GM10266 (cell line): ENCODE measurements around the gene SRRM1.
"Not testable (repeated sequence)": the region's sequence is repeated elsewhere in the genome, so short reads cannot be mapped to it uniquely, and the experiment has no call there.

Experiments used
- DNase-seq: peaks from one replicate; pipeline ENCODE4 v3.0.0; 2012; ENCODE audit errors: extremely low spot score
- TF ChIP-seq, protein P1 (sequence below): IDR thresholded peaks from 2 replicates; pipeline ENCODE4 v1.5.1; 2012; ENCODE audit warnings: mild to moderate bottlenecking, low read depth; ENCODE audit not compliant: control insufficient read depth, insufficient read depth; ENCODE audit errors: missing control alignments

SRRM1 gene

DNA sequence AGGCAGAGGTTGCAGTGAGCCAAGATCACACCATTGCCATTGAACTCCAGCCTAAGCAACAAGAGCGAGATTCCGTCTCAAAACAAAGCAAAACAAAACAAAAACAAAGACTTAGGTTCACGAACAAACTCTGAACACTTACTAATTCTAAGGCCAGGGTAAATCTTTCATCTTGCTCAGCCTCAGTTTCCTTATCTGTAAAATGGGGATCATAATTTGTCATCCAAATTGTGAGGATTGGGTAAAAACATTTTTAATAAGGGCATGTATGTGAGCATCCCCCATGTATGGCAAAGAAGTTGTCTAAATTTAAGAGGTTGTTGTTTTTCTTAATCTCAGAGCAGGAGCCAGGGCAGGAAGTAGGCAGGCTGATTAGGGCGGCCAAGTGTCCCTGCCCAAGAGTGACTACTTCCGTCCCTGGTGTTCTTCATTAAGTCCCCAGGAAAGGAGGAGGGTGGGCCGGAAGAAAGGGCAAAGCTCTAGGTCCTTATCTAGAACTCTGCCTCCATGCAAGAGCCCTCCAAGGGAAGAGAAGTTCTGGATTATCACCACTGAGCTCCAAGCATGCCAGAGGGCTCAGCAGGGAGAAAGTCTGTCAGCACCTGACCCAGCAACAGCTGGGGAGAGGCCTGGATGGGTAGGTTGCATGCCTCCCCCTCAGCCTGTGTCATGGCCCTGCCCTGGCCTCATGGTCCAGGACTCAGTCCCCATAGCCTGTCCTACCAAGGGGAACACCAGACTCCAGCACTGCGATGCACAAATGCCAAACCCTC lies 52.3 kb downstream of the SRRM1 start:
- TF ChIP-seq, protein P1, sequence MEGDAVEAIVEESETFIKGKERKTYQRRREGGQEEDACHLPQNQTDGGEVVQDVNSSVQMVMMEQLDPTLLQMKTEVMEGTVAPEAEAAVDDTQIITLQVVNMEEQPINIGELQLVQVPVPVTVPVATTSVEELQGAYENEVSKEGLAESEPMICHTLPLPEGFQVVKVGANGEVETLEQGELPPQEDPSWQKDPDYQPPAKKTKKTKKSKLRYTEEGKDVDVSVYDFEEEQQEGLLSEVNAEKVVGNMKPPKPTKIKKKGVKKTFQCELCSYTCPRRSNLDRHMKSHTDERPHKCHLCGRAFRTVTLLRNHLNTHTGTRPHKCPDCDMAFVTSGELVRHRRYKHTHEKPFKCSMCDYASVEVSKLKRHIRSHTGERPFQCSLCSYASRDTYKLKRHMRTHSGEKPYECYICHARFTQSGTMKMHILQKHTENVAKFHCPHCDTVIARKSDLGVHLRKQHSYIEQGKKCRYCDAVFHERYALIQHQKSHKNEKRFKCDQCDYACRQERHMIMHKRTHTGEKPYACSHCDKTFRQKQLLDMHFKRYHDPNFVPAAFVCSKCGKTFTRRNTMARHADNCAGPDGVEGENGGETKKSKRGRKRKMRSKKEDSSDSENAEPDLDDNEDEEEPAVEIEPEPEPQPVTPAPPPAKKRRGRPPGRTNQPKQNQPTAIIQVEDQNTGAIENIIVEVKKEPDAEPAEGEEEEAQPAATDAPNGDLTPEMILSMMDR, result no peak
- no peak for DNase-seq

DNA sequence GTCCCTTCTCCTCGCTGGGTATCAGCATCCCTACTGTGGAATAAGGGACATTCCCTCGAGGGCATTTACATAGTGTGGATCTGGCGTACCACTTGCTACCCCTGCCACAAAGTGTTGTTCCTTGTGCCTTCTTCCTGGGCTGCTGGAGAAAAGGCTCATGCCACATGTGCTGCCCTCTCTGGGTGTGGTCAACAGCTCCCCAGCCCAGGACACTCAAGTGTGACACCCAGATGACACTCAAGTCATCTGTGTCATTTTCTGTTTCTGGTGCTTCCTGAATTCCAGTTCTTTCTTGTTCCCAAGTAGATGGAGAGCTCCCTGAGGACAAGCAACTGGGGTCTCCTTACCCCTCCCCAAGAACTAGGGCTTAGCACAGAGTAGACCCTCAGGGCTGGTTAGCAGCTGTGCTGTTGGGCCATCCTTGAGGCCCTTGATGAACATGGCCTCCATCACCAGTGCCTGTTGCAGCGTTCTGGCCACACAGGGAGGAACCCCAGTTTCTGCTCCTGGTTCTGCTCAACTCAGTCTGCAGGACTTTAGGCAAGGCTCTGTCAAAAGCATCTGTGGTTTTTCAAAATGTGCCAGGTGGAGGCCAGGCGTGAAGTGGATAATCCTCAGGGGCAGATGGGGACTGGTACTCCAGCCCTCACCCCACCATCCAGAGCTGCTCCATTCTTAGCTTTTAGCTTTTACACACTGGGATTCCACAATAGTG lies 53.1 kb downstream of the SRRM1 start:
- TF ChIP-seq, protein P1, result no peak
- no peak for DNase-seq

DNA sequence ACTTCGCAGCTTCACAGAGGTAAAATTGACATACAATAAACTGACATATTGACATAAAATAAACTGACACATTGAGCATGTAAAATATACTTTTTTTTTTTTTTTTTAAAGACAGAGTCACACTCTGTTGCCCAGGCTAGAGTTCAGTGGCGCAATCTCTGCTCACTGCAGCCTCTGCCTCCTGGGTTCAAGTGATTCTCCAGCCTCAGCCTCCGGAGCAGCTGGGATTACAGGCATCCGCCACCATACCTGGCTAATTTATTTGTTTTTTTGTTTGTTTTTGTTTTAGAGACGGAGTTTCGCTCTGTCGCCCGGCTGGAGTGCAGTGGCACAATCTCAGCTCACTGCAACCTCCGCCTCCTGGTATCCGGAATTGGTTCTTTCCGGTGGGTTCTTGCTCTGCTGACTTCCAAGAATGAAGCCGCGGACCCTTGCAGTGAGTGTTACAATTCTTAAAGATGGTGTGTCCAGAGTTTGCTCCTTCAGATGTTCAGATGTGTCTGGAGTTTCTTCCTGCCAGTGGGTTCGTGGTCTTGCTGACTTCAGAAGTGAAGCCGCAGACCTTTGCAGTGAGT lies 53.7 kb downstream of the SRRM1 start:
- TF ChIP-seq, protein P1, result no peak
- no peak for DNase-seq

DNA sequence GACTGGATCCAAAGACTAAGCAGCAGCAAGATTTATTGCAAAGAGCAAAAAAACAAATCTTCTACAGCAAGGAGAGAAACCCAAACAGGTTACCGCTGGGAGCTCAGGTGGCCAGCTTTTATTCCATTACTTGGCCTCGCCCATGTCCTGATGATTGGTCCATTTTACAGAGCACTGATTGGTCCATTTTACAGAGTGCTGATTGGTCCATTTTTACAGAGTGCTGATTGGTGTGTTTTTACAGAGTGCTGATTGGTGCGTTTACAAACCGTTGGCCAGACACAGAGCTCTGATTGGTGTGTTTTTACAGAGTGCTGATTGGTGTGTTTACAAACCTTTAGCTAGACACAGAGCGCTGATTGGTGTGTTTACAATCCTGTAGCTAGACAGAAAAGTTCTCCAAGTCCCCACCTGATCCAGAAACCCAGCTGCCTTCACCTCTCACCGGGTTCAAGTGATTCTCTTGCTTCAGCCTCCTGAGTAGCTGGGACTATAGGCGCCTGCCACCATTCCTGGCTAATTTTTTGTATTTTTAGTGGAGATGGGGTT lies 54.4 kb downstream of the SRRM1 start:
- not testable (repeated sequence) for DNase-seq

DNA sequence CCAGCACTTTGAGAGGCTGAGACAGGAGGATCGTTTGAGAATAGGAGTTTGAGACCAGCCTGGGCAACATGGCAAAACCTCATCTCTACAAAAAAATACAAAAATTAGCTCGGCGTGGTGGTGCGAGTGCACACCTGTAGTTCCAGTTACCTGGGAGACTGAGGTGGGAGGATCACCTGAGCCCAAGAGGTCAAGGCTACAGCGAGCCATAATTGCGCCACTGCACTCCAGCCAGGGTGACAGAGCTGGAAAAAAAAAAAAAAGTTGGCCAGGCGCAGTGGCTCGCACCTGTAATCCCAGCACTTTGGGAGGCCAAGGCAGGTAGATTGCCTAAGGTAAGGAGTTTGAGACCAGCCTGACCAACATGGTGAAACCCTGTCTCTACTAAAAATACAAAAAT lies 55.2 kb downstream of the SRRM1 start:
- not testable (repeated sequence) for DNase-seq

DNA sequence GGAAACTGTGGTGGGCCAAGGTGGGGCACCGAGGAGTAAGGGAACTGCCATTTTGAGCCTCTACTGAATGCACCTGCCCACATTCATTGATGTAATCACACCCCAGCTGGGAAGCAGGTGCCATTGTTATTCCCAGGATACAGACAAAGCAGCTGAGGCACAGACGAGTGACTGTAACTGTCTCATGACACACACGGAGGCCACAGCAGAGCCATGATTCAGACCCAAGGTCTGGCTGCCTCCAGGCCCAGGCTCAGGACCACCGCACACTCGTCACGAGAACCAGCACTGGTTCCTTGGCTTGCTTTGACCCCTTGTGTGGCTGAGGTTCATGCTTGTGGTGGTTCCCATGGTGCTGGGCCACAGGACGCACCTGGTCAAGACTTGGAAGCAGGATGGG lies 56.5 kb downstream of the SRRM1 start:
- DNase-seq, result no peak
- TF ChIP-seq, protein P1, result no peak

DNA sequence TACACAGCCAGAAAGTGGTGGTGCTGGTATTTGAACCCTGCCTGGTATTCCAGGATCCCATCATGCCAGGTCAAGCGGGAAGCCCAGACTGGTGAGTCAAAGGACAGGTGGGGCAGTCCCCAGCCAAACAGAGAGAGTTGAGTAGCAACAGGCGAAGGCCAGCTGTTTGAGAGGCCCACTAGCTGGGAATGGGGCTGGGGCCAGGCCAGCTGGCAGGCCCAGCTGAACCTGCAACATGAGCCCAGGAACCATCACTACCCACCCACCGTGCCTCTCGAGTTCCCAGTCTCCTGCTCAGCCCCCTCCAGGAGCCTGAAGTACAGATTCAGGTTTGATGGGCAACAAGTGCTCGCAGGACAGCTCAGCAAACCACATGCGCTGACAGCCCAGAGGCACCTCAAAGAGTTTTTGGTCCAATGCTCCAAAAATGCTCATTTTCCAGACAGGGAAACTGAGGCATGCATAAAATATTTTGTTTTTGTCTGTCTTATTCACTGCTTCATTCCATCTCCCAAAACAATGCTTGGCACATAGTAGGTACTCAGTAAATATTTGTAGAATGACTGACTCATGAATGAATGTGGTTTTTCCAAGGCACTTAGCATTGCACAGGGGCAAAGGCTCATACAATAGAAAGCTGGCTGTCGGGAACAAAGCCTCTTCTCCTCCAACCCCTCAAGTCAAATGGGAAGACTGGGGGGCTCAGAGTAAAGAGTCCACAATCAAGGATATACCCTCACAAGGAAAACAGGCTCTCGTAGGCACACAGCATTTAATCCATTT lies 59.6 kb downstream of the SRRM1 start:
- TF ChIP-seq, protein P1, result no peak
- no peak for DNase-seq
